SK-N-SH treated with all-trans-retinoic acid at 6 μM for 48 hours (cell line): ENCODE data around the gene AP4E1.

ENCODE experiments used
- ARNTL ChIP-seq: fragments of 450-650 bp; formaldehyde crosslinking; IDR thresholded peaks from 2 replicates; pipeline ENCODE4 v1.5.0; 2020; ENCODE audit warnings: low read depth, mild to moderate bottlenecking, moderate library complexity, borderline replicate concordance
- OSR1 ChIP-seq: fragments of 250-450 bp; sonication (Bioruptor Pico); IDR thresholded peaks from 2 replicates; pipeline ENCODE4 v1.8.0; 2022; ENCODE audit warnings: moderate library complexity, mild to moderate bottlenecking, inconsistent platforms
- ZNF8 ChIP-seq: fragments of 450-650 bp; formaldehyde crosslinking; IDR thresholded peaks from 2 replicates; pipeline ENCODE4 v1.5.0; 2020; ENCODE audit warnings: mild to moderate bottlenecking, moderate library complexity
- TF ChIP-seq, protein P1 (sequence below): fragments of 250-450 bp; sonication (Bioruptor Pico); IDR thresholded peaks from 2 replicates; pipeline ENCODE4 v1.5.0; 2020; ENCODE audit warnings: mild to moderate bottlenecking, moderate library complexity

DNA sequence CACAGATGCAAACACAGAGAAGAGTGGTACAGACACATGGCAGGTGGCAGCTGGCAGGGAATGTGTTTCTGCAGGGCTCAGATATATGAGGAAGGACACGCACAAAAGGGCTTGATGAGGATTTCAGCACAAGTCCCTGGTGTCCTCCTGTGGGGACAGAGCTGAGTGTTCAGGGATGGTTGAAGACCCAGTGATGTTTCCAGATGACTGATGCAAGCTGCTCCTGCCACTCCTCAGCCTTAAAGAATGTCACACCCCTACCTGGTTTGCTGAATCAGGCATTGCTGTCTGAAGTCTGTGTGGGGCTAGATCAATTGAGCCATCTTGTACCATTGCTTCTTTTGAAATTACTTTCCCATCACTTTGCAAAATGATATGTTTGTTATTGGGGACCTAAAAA is 146.1 kb downstream of the AP4E1 start:
- TF ChIP-seq OSR1 (CRISPR knock-in tag) (no peak), ARNTL (no peak), ZNF8 (CRISPR knock-in tag) (no peak)
- TF ChIP-seq, protein P1, sequence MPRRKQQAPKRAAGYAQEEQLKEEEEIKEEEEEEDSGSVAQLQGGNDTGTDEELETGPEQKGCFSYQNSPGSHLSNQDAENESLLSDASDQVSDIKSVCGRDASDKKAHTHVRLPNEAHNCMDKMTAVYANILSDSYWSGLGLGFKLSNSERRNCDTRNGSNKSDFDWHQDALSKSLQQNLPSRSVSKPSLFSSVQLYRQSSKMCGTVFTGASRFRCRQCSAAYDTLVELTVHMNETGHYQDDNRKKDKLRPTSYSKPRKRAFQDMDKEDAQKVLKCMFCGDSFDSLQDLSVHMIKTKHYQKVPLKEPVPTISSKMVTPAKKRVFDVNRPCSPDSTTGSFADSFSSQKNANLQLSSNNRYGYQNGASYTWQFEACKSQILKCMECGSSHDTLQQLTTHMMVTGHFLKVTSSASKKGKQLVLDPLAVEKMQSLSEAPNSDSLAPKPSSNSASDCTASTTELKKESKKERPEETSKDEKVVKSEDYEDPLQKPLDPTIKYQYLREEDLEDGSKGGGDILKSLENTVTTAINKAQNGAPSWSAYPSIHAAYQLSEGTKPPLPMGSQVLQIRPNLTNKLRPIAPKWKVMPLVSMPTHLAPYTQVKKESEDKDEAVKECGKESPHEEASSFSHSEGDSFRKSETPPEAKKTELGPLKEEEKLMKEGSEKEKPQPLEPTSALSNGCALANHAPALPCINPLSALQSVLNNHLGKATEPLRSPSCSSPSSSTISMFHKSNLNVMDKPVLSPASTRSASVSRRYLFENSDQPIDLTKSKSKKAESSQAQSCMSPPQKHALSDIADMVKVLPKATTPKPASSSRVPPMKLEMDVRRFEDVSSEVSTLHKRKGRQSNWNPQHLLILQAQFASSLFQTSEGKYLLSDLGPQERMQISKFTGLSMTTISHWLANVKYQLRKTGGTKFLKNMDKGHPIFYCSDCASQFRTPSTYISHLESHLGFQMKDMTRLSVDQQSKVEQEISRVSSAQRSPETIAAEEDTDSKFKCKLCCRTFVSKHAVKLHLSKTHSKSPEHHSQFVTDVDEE (CRISPR knock-in tag), result no peak
